C4-2B (cell line): ENCODE measurements around the gene ZNF784.

ENCODE experiments used
- CTCF ChIP-seq: fragments of 450-650 bp; conservative IDR thresholded peaks from 2 replicates; pipeline ENCODE4 v1.5.1; 2017; ENCODE audit warnings: mild to moderate bottlenecking
- ZFX ChIP-seq: fragments of 450-650 bp; IDR thresholded peaks from 2 replicates; pipeline ENCODE4 v1.6.1; 2017

GRCh38 chr19:55651236-55651635 lies 26.9 kb upstream of the ZNF784 start:
- no peak for TF ChIP-seq CTCF
- no peak for TF ChIP-seq ZFX
